GM21360 (cell line): ENCODE measurements around the gene PARD3B.

Source experiments
- ATAC-seq: cut with Tn5 transposase; IDR thresholded peaks from one replicate; pipeline ENCODE4 v1.9.1; 2021; ENCODE audit warnings: mild to moderate bottlenecking, moderate library complexity; ENCODE audit not compliant: unreplicated experiment

The PARD3B gene

GRCh38 chr2:205033431-205033830, 488.2 kb downstream of the PARD3B start:
- ATAC-seq, result no peak

DNA sequence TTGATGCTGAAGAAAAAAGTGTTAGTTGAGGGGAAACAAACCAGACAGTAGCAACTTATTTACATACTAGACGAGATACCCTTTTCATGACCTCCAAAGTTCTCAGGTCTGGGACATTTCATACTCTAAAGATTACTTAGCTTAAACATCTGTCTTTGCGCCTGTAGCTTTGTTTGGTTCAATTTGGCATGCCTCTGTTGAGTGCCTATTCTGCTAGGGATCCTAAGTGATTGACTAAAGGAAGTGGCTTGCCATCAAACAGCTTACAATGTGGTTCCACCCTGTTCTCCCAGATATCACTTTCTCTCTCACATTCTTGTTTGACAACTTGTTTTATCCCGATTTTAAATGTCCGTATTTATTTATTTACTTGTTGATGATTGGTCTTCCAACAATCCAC, 488.8 kb downstream of the PARD3B start:
- ATAC-seq, result no peak

- no peak for ATAC-seq
Measured at GRCh38 chr2:205040323-205040722, 495.0 kb downstream of the PARD3B start.

DNA sequence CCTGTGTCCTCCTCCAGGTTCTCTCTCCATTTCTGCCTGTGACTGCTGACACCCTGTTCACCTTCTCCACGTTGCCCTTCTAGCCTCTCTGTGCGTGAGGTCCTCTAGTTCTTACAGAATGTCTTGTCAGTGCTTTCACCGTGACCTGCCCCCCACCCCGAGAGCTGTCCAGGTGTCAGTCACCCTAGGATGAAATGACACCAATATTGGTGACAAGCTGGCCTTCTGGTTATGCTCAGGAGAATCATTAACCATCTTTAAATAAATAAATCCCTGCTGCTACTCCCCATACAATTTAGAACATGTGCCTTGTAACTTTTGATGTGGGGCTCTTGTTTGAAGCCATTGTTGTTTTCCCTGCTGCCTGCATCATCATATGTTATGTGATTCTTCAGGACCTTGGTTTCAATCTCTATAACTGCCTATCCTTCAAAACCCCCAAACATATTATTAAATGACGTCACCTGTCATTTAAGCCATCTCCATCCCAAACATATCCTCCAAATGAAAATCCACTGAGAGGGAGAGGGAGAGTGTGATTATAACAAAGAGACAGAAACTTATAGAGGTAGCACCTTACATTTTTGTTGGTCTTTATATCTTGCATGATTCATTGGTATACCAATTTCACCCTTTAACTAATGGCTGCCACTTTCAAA, 496.3 kb downstream of the PARD3B start:
- no peak for ATAC-seq

DNA sequence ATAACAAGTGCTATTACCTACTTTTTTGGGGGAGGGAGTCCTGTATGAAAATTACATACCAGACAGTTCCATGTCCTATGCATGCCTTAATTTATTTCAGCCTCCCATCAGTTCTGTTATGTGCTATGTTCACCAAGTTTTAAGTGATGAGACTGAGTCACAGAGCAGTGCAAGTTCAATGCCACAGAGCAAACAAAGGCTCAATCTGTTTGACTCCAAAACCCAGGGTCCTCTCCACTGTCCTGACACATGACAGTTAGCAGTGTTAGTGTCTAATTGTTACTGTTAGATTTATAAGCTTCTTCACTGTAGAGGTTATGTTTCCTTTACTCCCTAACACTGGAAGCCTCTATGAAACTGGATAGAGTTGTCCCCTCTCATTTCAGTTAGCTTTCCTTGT, 498.0 kb downstream of the PARD3B start:
- ATAC-seq, result no peak

GRCh38 chr2:205045706-205046105, 500.4 kb downstream of the PARD3B start:
- ATAC-seq, result no peak

DNA sequence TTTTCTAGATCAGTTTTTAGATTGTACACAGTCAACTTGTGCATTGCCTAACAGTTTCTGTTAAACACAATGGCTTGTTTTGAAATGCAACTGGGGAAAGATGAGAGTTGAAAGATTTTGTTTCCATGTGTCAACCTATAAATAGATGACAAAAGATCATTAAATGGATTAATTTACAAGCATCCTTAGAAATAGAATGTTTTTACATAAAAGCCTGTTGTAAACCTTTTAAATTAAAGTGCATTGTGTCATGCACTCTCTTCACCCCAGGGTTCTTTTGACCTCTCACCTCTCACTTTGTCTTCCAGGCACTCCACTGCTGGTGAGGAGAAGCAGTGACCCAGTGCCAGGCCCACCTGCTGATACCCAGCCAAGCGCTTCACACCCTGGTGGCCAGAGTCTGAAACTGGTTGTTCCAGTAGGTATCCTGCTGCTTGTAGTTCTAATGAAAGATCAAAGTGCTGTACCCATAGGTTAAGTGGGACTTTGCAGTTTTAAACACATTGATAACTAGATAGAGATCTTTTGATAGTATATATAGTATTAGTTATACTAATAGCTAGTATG, 502.1 kb downstream of the PARD3B start:
- no peak for ATAC-seq

DNA sequence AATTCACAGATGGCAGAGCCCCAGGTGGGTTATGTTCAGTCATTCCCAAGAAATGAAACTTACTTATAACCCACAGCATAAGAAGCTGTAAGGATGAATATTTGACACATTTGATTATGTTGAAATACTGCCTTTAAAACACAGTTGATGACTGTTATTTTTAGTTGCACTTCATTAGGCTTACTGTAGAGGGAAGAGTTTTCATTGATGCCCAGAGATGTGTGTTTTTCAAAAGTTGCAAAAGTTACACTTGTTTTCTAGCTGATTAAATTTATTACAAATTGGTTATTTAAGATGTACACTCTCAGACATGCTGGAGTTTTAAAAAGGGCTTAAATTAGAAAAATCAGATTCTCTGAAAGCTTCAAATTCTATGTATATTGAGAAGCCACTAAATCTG, 506.1 kb downstream of the PARD3B start:
- no peak for ATAC-seq

DNA sequence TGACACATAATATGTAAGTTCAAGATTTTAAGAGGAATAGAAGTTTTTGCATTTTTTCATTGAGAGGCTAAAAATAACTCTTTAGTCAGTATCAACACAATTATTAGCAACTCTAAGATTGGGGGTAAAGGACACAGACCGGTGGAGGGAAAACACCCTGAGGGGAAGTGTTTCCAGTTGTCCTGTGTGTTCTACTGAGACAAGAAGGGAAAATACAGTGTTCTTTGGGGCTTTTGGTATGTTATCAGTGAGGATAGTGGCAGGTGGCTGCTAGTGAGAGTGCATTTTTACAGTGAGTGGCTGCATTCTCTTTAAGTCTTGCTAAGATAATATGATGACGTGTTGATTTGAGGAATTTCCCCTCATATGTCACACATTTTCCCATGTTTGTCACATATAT, 507.5 kb downstream of the PARD3B start:
- ATAC-seq, result no peak

- ATAC-seq, result no peak
Measured at GRCh38 chr2:205053827-205054410, 508.6 kb downstream of the PARD3B start.

- no peak for ATAC-seq
Measured at GRCh38 chr2:205054789-205055188, 509.5 kb downstream of the PARD3B start.

- ATAC-seq, result no peak
Measured at GRCh38 chr2:205055251-205055650, 510.0 kb downstream of the PARD3B start.

DNA sequence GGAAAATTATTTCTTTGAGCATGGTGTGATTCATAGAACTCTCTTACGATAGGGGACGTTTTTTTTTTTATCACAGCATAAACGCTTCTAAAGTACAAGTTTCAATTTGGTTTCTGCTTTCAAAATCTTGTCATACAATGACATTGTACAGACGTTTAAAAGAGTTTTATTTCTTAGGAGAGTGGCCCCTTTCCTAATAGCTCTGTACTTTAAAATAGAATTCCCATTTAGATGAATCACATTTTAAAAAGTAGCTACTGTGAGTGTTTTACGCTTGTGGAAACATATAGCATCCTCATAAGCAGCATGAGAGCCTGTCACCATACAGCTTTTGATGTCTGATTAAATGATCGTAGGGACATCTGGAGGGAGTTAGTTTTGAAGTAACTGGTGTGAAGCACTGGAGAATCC, 510.9 kb downstream of the PARD3B start:
- no peak for ATAC-seq

DNA sequence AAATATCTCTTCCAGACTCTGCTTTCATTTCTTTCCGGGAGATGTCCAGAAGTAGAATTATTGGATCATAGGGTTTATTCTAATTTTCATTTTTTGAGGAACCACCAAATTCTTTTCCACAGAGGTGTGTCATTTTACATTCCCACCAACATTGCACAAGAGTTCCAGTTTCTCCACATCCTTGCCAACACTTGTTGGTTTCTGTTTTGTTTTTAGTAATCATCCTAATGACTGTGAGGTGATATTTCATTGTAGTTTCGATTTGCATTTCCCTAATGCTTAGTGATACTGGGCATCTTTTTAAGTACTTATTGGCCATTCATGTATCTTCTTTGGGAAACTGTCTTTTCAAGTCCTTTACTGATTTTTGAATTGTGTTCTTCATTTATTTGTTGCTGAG, 513.1 kb downstream of the PARD3B start:
- no peak for ATAC-seq

DNA sequence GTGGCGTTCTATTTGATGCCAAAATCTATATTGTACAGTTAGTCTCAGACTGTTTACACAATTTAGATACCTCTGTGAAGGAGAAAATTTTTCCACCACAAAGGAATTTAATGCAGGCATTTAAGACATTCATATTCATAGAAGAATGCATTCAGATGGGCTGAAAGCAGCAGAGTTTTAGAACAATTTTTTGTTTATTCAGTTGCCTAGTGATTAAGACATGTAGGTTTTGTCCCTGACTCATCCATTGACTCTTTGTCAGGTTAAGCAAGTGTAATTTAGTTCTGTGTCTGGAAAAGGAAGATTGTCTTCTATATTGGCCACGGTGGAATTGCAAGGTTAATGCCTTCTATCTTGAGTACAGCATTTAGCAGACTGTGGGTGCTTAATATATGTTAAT, 515.0 kb downstream of the PARD3B start:
- ATAC-seq, result no peak

GRCh38 chr2:205066081-205066480, 520.8 kb downstream of the PARD3B start:
- ATAC-seq, result no peak

DNA sequence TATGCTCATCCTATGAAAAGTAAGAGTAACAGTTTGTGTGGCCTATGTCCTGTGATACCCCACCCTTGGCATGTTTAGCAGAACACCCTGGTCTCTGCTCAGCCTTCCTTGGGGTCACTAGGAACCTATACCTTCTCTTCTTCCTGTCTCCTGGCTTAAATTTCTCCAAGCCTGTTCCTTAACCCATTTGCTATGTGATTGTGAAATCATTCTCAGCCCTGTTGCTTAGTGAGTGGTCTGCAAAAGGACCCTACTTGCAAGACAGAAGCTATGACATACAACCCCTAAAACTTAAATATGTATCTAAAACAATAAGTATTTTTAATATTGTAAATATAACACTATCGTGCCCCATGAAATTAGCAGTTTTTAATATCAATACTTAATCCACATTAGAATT, 524.7 kb downstream of the PARD3B start:
- ATAC-seq, result no peak

DNA sequence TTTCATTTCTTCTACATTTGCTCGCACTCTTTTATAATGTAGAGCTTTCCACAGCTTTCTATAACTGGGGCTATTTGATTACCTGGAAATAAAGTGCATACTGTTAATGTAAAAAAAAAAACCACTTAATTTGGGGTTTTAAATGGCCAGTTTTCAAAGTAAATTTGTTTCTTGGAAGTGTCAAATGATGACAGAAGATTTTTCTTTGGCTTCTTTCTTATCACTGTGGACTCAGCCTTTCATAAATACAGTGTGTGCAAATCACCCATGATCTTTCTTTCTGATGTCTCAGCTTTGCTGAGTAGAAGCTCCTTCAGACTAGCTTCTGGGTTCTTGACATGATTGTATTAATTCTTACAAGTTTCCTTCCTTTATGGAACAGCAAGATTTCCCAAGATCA, 525.6 kb downstream of the PARD3B start:
- no peak for ATAC-seq

GRCh38 chr2:205073433-205074020, 528.3 kb downstream of the PARD3B start:
- ATAC-seq, result no peak

- ATAC-seq, result no peak
Measured at GRCh38 chr2:205076405-205076804, 531.1 kb downstream of the PARD3B start.

GRCh38 chr2:205077159-205077558, 531.9 kb downstream of the PARD3B start:
- ATAC-seq, result no peak

GRCh38 chr2:205078762-205079161, 533.5 kb downstream of the PARD3B start:
- ATAC-seq, result no peak
